ENCODE measurements around the gene CAMSAP3. TPM values are rescaled to one million over a fixed set of nuclear protein-coding genes. Genes with fewer than 3 reads are reported as not detected.

The CAMSAP3 gene
- total RNA-seq, 4 donors from 2014 or later, result 9.0 to 25.4 (median 14.2) TPM

DNA sequence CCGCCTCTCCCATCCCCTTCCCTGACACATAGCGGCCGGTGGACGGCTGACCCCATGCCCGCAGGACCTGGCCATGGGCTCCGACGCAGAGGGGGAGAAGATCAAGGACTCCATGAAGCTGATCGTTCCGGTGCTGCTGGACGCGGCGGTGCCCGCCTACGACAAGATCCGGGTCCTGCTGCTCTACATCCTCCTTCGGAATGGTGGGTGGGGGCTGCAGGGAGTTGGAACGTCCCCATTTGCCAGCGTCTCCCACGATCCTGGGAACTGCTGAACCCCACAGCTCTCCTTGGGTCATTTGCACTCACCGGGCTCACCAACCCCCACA is 48.9 kb downstream of the CAMSAP3 start:
- no peak for DNase-seq
- WGBS, 2 donors, result 93 to 100% methylated on average over 1 to 10 of the region's 20 CpGs
- Histone ChIP-seq H3K36me3 (no peaks in the 10 kb centered on the region), H3K27me3 (no peaks in the 10 kb centered on the region), H3K27ac (no peak overlapping the region), H3K4me3 (replicated peaks in 1 of 3) (no peak overlapping the region), H3K4me1 (no peaks in the 10 kb centered on the region), H3K9me3 (no peaks in the 10 kb centered on the region)
- intact Hi-C loops (cut with DNase I), result no loop called here
- TF ChIP-seq POLR2A (IDR thresholded peaks at IDR 0.05), result no peak
- TF ChIP-seq, protein P1, sequence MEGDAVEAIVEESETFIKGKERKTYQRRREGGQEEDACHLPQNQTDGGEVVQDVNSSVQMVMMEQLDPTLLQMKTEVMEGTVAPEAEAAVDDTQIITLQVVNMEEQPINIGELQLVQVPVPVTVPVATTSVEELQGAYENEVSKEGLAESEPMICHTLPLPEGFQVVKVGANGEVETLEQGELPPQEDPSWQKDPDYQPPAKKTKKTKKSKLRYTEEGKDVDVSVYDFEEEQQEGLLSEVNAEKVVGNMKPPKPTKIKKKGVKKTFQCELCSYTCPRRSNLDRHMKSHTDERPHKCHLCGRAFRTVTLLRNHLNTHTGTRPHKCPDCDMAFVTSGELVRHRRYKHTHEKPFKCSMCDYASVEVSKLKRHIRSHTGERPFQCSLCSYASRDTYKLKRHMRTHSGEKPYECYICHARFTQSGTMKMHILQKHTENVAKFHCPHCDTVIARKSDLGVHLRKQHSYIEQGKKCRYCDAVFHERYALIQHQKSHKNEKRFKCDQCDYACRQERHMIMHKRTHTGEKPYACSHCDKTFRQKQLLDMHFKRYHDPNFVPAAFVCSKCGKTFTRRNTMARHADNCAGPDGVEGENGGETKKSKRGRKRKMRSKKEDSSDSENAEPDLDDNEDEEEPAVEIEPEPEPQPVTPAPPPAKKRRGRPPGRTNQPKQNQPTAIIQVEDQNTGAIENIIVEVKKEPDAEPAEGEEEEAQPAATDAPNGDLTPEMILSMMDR (IDR thresholded peaks at IDR 0.05), result no peak

DNA sequence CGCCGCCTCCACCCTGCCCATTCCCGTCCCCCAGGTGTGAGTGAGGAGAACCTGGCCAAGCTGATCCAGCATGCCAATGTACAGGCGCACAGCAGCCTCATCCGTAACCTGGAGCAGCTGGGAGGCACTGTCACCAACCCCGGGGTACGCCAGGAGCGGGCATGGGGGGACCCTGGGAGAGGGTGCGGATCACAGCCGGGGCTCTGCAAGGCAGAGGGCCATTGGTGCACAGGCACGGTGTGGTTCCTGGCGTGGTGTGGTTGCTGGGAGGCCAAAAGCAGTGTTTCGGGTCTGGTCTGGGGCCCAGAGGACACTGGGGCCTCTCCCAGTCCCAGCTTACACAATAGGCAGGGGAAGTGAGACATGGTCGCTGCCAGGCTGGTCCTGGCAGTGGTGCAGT is 49.5 kb downstream of the CAMSAP3 start:
- intact Hi-C loops (cut with DNase I), result no loop called here
- Histone ChIP-seq H3K36me3 (no peaks in the 10 kb centered on the region), H3K4me1 (no peaks in the 10 kb centered on the region), H3K4me3 (replicated peaks in 1 of 3) (no peak overlapping the region), H3K9me3 (no peaks in the 10 kb centered on the region), H3K27ac (no peak overlapping the region), H3K27me3 (no peaks in the 10 kb centered on the region)
- no peak for DNase-seq
- TF ChIP-seq, protein P1 (IDR thresholded peaks at IDR 0.05), result no peak
- TF ChIP-seq POLR2A (IDR thresholded peaks at IDR 0.05), result no peak
- WGBS, 2 donors, result 91 to 95% methylated on average over 9 to 14 of the region's 14 CpGs

DNA sequence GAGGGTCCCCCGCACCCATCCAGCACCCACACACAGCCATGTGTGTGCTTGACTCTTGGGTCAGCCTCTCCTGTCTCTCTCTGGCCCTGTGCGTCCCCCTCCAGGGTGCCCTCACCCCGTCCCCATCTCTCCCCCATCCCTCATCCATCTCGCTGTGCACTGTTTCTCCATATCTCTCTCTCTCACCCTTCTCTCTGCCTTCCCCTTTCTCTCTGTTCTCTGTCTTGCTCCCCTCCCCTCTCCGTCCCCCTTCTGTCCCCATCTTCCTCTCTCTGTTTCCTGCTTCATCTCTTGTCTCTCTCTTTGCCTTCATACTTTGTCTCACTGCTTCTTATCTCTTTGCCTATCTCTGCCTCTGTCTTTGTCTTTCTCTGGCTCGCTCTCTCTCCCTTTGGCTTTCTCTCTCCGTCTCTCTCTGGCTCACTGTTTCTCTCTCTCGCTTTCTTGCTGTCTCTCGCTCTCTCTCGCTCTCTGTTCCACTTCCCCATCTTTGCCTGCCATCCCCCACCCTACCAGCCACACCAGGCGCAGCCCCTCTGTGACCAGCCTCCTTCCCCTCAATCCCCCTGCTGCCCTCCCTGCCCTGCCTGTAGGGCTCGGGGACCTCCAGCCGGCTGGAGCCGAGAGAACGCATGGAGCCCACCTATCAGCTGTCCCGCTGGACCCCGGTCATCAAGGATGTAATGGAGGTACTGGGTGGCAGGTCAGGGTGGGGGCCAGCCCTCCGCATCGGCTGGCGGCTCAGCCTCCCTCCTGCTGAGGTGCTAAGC is 50.2 kb downstream of the CAMSAP3 start:
- no peak overlapping the region for H3K27ac ChIP-seq
- DNase-seq, result no peak
- 74 to 77% methylated on average over 17 to 20 of the region's 20 CpGs for WGBS, 2 donors
- no peaks in the 10 kb centered on the region for H3K9me3 ChIP-seq
- no peaks in the 10 kb centered on the region for H3K27me3 ChIP-seq
- no peaks in the 10 kb centered on the region for H3K4me1 ChIP-seq
- no peak for TF ChIP-seq POLR2A (IDR thresholded peaks at IDR 0.05)
- TF ChIP-seq, protein P1 (IDR thresholded peaks at IDR 0.05), result no peak
- H3K4me3 ChIP-seq (replicated peaks in 1 of 3), result no peak overlapping the region
- no peaks in the 10 kb centered on the region for H3K36me3 ChIP-seq
- intact Hi-C loops (cut with DNase I), result no loop called here

DNA sequence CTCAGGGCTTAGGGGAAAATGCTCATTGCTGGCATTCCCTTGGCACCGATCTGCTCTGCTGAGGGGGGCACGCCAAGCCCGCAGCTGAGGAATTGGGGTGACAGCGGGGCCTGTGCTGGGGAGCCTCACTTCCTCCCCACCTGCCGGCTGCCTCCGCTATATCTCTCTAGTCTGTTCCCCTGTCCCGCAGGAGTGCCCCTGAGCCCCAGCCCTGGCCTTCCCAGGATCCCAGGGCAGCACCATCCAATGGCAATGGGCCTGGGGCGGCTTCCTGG is 50.7 kb downstream of the CAMSAP3 start:
- WGBS, 2 donors, result 76 to 87% methylated on average over 7 to 8 of the region's 8 CpGs
- Histone ChIP-seq H3K27ac (no peak overlapping the region), H3K36me3 (no peaks in the 10 kb centered on the region), H3K4me1 (no peaks in the 10 kb centered on the region), H3K9me3 (no peaks in the 10 kb centered on the region), H3K27me3 (no peaks in the 10 kb centered on the region), H3K4me3 (replicated peaks in 1 of 3) (no peak overlapping the region)
- TF ChIP-seq POLR2A (IDR thresholded peaks at IDR 0.05), result no peak
- TF ChIP-seq, protein P1 (IDR thresholded peaks at IDR 0.05), result no peak
- intact Hi-C loops (cut with DNase I), result no loop called here
- no peak for DNase-seq

DNA sequence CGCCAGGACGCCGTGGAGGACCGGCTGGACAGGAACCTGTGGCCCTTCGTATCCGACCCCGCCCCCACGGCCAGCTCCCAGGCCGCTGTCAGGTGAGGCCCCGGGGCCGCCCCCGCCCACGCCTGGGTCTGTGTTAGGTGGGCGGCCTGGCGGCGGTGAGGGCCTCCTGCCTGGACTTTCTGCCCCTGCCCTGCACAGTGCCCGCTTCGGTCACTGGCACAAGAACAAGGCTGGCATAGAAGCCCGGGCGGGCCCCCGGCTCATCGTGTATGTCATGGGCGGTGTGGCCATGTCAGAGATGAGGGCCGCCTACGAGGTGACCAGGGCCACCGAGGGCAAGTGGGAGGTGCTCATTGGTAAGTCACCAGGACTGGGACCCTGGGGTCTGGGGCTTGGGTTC is 51.5 kb downstream of the CAMSAP3 start:
- DNase-seq, result no peak
- H3K9me3 ChIP-seq, result no peaks in the 10 kb centered on the region
- H3K27me3 ChIP-seq, result no peaks in the 10 kb centered on the region

More for the DNA sequence above, 51.5 kb downstream of the CAMSAP3 start:
- WGBS, 2 donors, result 89 to 100% methylated on average over 6 to 11 of the region's 26 CpGs
- H3K27ac ChIP-seq, result no peak overlapping the region
- H3K36me3 ChIP-seq, result no peaks in the 10 kb centered on the region
- H3K4me3 ChIP-seq (replicated peaks in 1 of 3), result no peak overlapping the region
- intact Hi-C loops (cut with DNase I), result no loop called here
- H3K4me1 ChIP-seq, result peaks cover 0 to under 1% of the 10 kb centered on the region in 2 donors
- no peak for TF ChIP-seq POLR2A (IDR thresholded peaks at IDR 0.05)
- TF ChIP-seq, protein P1 (IDR thresholded peaks at IDR 0.05), result no peak
